ENCODE measurements around the gene SPEF1.

- TF ChIP-seq FOXK2 (IDR thresholded peaks at IDR 0.05) (no peak), NFRKB (IDR thresholded peaks at IDR 0.05) (no peak), FOXM1 (IDR thresholded peaks at IDR 0.05; ENCODE audit: borderline replicate concordance) (no peak), SUZ12 (IDR thresholded peaks at IDR 0.05) (no peak), ARNT (IDR thresholded peaks at IDR 0.05) (no peak), ELF4 (IDR thresholded peaks at IDR 0.05) (no peak)
Measured at GRCh38 chr20:3768342-3769130, 12.7 kb downstream of the SPEF1 start.
